ENCODE data around the gene DTX2.
"Not testable (repeated sequence)": the region's sequence is repeated elsewhere in the genome, so short reads cannot be mapped to it uniquely, and the experiment has no call there.

DTX2 gene

GRCh38 chr7:76461464-76462101, at the start of gene DTX2:
Gene DTX2 (plus strand): TSS chr7:76461709. CDS start chr7:76480510, 18,801 bp downstream.
- DNase-seq (ENCODE audit: low read depth), result not testable (repeated sequence)
- peak within 1 kb of the TSS; percentile 28 for H3K4me3 ChIP-seq (ENCODE audit: control insufficient read depth, low read depth, low read length)

- DNase-seq (ENCODE audit: low read depth), result no peak
- H3K4me3 ChIP-seq (ENCODE audit: control insufficient read depth, low read depth, low read length), result no peak overlapping the region
- TF ChIP-seq CTCF (IDR thresholded peaks at IDR 0.05; ENCODE audit: control insufficient read depth, insufficient read depth, low read depth, low read length, missing control alignments), result no peak
Measured at GRCh38 chr7:76412249-76412648, 49.3 kb upstream of the DTX2 start.

- H3K4me3 ChIP-seq (ENCODE audit: control insufficient read depth, low read depth, low read length); DNase-seq (ENCODE audit: low read depth): not testable (repeated sequence)
Measured at GRCh38 chr7:76417654-76418310, 43.7 kb upstream of the DTX2 start.

GRCh38 chr7:76421097-76421496, 40.4 kb upstream of the DTX2 start:
- not testable (repeated sequence) for H3K4me3 ChIP-seq (ENCODE audit: control insufficient read depth, low read depth, low read length)
- DNase-seq (ENCODE audit: low read depth), result peak; percentile 89

GRCh38 chr7:76423666-76424412, 37.7 kb upstream of the DTX2 start:
- no peak for TF ChIP-seq CTCF (IDR thresholded peaks at IDR 0.05; ENCODE audit: control insufficient read depth, insufficient read depth, low read depth, low read length, missing control alignments)
- no peak for DNase-seq (ENCODE audit: low read depth)
- H3K4me3 ChIP-seq (ENCODE audit: control insufficient read depth, low read depth, low read length), result no peak overlapping the region

- no peak for TF ChIP-seq CTCF (IDR thresholded peaks at IDR 0.05; ENCODE audit: control insufficient read depth, insufficient read depth, low read depth, low read length, missing control alignments)
- no peak within 1 kb of the TSS for H3K4me3 ChIP-seq (ENCODE audit: control insufficient read depth, low read depth, low read length)
- DNase-seq (ENCODE audit: low read depth), result no peak
Measured at GRCh38 chr7:76424413-76425111, 36.9 kb upstream of the DTX2 start, which contains the start of gene ZP3. Gene ZP3 (plus strand): TSS chr7:76424950. CDS start chr7:76424965, 15 bp downstream.

- DNase-seq (ENCODE audit: low read depth), result no peak
- no peak for TF ChIP-seq CTCF (IDR thresholded peaks at IDR 0.05; ENCODE audit: control insufficient read depth, insufficient read depth, low read depth, low read length, missing control alignments)
- H3K4me3 ChIP-seq (ENCODE audit: control insufficient read depth, low read depth, low read length), result no peak overlapping the region
Measured at GRCh38 chr7:76425156-76425555, 36.4 kb upstream of the DTX2 start.

- not testable (repeated sequence) for DNase-seq (ENCODE audit: low read depth); H3K4me3 ChIP-seq (ENCODE audit: control insufficient read depth, low read depth, low read length)
Measured at GRCh38 chr7:76425558-76425957, 36.0 kb upstream of the DTX2 start.
